HepG2 (cell line): ENCODE results near the gene PDSS2. TPM values are rescaled to one million over a fixed set of nuclear protein-coding genes. Genes with fewer than 3 reads are reported as not detected.

Experiments
- ATAC-seq: fragments of 200-7000 bp; cut with Tn5 transposase; 3 replicates; pipeline ENCODE4 v1.9.1; 2020; ENCODE audit warnings: mild to moderate bottlenecking, moderate library complexity
- BruUV-seq: library from RNA; stranded (reverse); fragments of 400-500 nt; replicated peaks from 2 replicates; lab custom pipeline; 2021; lab: Mats Ljungman, UMichigan
- CTCF ChIA-PET: fragments of 300-600 bp; formaldehyde crosslinking; extraction: SDS; loops from one replicate; lab custom pipeline; 2021; ENCODE audit warnings: low total read pairs, inconsistent platforms, low intra/inter-chr PET ratio; lab: Yijun Ruan, JAX
- POLR2A ChIA-PET: fragments of 350-600 bp; sonication (Branson Sonifier 250); formaldehyde crosslinking; loops from one replicate; lab custom pipeline; 2020; ENCODE audit warnings: antibody characterized with exemption, inconsistent platforms; lab: Yijun Ruan, JAX
- DNase-seq: peaks from one replicate; pipeline ENCODE4 v3.0.0-alpha.2; 2015; ENCODE audit warnings: low spot score
- FAIRE-seq: peaks from 3 replicates; lab custom pipeline; 2011; peaks lifted over from hg19 to GRCh38; lab: Jason Lieb, UNC
- H2AFZ ChIP-seq: one replicate; pipeline ENCODE4 v1.6.1; 2011; ENCODE audit warnings: low read length, inconsistent platforms
- H3K27ac ChIP-seq: fragments of 300-600 bp; 3 replicates; pipeline ENCODE4 v1.8.0; 2011; ENCODE audit warnings: mixed run types, mild to moderate bottlenecking, mixed read lengths, low read length, inconsistent platforms; ENCODE audit not compliant: insufficient read depth; ENCODE audit errors: extremely low read length
- H3K27me3 ChIP-seq, 2 experiments: fragments of 200-600 bp in 1 of 2; 2 replicates in 1 of 2; 3 replicates in 1 of 2; pipeline versions ENCODE4 v1.6.0 to v1.8.0; 2011; ENCODE audit warnings: low read length in 2 of 2, mild to moderate bottlenecking in 2 of 2, moderate library complexity in 2 of 2, inconsistent platforms in 1 of 2; ENCODE audit not compliant: insufficient read depth in 2 of 2, control insufficient read depth in 1 of 2
- H3K36me3 ChIP-seq, 2 experiments: fragments of 200-600 bp in 1 of 2; replicated peaks in 1 of 2; 2 replicates in 1 of 2; 3 replicates in 1 of 2; pipeline versions ENCODE4 v1.5.1 to v1.8.0; 2011; ENCODE audit warnings: low read length in 2 of 2, inconsistent platforms in 1 of 2; ENCODE audit not compliant: insufficient read depth in 2 of 2, control insufficient read depth in 1 of 2
- H3K4me1 ChIP-seq: 2 replicates; pipeline ENCODE4 v1.5.1; 2012; ENCODE audit warnings: low read length, inconsistent platforms; ENCODE audit not compliant: insufficient read depth
- H3K4me2 ChIP-seq: 2 replicates; pipeline ENCODE4 v1.6.0; 2011; ENCODE audit warnings: low read depth, low read length, inconsistent platforms
- H3K4me3 ChIP-seq, 3 experiments: fragments of 200-600 bp in 1 of 3; sonication (generic), shearing (Covaris generic) in 1 of 3; replicated peaks in 1 of 3; 2 replicates each; pipeline ENCODE4 v1.5.1; 2011 to 2016; ENCODE audit warnings: low read length in 3 of 3, inconsistent platforms in 2 of 3, low read depth in 2 of 3, mild to moderate bottlenecking in 2 of 3, control low read depth in 1 of 3, mixed read lengths in 1 of 3; ENCODE audit not compliant: insufficient read depth in 1 of 3
- H3K79me2 ChIP-seq: one replicate; pipeline ENCODE4 v1.6.1; 2011; ENCODE audit warnings: low read length, inconsistent platforms; ENCODE audit not compliant: insufficient read depth
- H3K9ac ChIP-seq: 2 replicates; pipeline ENCODE4 v1.6.0; 2011; ENCODE audit warnings: mild to moderate bottlenecking, low read depth, low read length, inconsistent platforms; ENCODE audit not compliant: insufficient read depth
- H3K9me3 ChIP-seq: 2 replicates; pipeline ENCODE4 v1.5.1; 2012; ENCODE audit warnings: mild to moderate bottlenecking, low read length
- H4K20me1 ChIP-seq: 2 replicates; pipeline ENCODE4 v1.6.0; 2011; ENCODE audit warnings: inconsistent platforms, mild to moderate bottlenecking, low read length, moderate library complexity; ENCODE audit not compliant: insufficient read depth
- CREM ChIP-seq, 2 experiments: sonication (generic) in 1 of 2; formaldehyde crosslinking in 1 of 2; IDR thresholded peaks; 2 replicates each; pipeline versions ENCODE4 v1.4.0 to v1.6.1; 2016 to 2020; ENCODE audit warnings: antibody characterized with exemption in 1 of 2, mild to moderate bottlenecking in 1 of 2, missing genetic modification reagents in 1 of 2
- KIAA2018 ChIP-seq: sonication (generic); formaldehyde crosslinking; IDR thresholded peaks from 2 replicates; pipeline ENCODE4 v1.5.0; 2020; ENCODE audit warnings: mild to moderate bottlenecking, missing genetic modification reagents, borderline replicate concordance
- MXD3 ChIP-seq: IDR thresholded peaks from 2 replicates; pipeline ENCODE4 v1.6.1; 2016; ENCODE audit warnings: mild to moderate bottlenecking, missing biosample characterization, missing genetic modification reagents
- SCMH1 ChIP-seq: sonication (generic); formaldehyde crosslinking; IDR thresholded peaks from 2 replicates; pipeline ENCODE4 v1.9.0; 2021; ENCODE audit warnings: missing genetic modification reagents, mild to moderate bottlenecking, borderline replicate concordance
- ZC3H4 ChIP-seq: sonication (generic); formaldehyde crosslinking; IDR thresholded peaks from 2 replicates; pipeline ENCODE4 v1.4.0; 2020; ENCODE audit warnings: missing genetic modification reagents, borderline replicate concordance
- ZNF746 ChIP-seq: sonication (generic); formaldehyde crosslinking; IDR thresholded peaks from 2 replicates; pipeline ENCODE4 v1.8.0; 2022; ENCODE audit warnings: mild to moderate bottlenecking, missing genetic modification reagents
- WGBS: methylation state at CpG from one replicate; pipeline ENCODE4 v1.1.6; 2017; ENCODE audit warnings: low lambda C conversion rate; 5-methylcytosine and 5-hydroxymethylcytosine counted together
- in situ Hi-C: cut with HindIII; loops from 2 replicates; pipeline ENCODE4 v1.10.0; 2017; ENCODE audit warnings: low pct_unique_long_range_greater_than_20kb; ENCODE audit not compliant: extremely low pct_ligation_motif_present
- intact Hi-C: fragments of 100-400 bp; cut with micrococcal nuclease; formaldehyde crosslinking; loops from one replicate; pipeline ENCODE4 v1.10.0; 2022; ENCODE audit not compliant: unreplicated experiment
- polyA plus RNA-seq, 8 experiments: library from polyadenylated mRNA; depleted of rRNA in 3 of 8; stranded (reverse) in 7 of 8; unstranded in 1 of 8; fragments of >200 nt; fragmentation: Illumina TruSeq in 4 of 8; extraction: Trizol in 4 of 8; gene quantifications; 2 replicates each; pipeline versions ENCODE4 v1.2.1 to v1.2.3, GENCODE V29; 2011 to 2016; ENCODE audit warnings: low read depth in 4 of 8, missing spikeins in 1 of 8, mixed read lengths in 1 of 8; ENCODE audit not compliant: insufficient read depth in 1 of 8
- total RNA-seq, 5 experiments: library from RNA; depleted of rRNA; stranded (reverse); fragments of >200 nt; fragmentation: Illumina TruSeq; extraction: Trizol; gene quantifications; 2 replicates each; pipeline ENCODE4 v1.2.3, GENCODE V29; 2016; ENCODE audit warnings: low read depth in 1 of 5

PDSS2 gene
- total and polyA plus RNA-seq, 2 of the 13 experiments (the other 11 are each of a cell fraction or from before 2014, with no cell fraction given) = 16.2 to 17.0 TPM

- H3K4me3 ChIP-seq = no peak overlapping the region
- no peak overlapping the region for H3K4me2 ChIP-seq
- FAIRE-seq (no peak), ATAC-seq (no peak), DNase-seq (no peak)
- no peak overlapping the region for H2AFZ ChIP-seq
- no peaks in the 10 kb centered on the region for H3K27me3 ChIP-seq
- no peaks in the 10 kb centered on the region; the same call in 1 of the 2 replicates for H3K4me1 ChIP-seq
- no peaks in the 10 kb centered on the region for H3K79me2 ChIP-seq
- no peaks in the 10 kb centered on the region for H3K9me3 ChIP-seq
- ChIA-PET POLR2A (no interaction called here), CTCF (no interaction called here)
- H3K9ac ChIP-seq = no peak overlapping the region
- TF ChIP-seq SCMH1 (CRISPR knock-in tag) = no peak
- no peaks in the 10 kb centered on the region for H3K36me3 ChIP-seq
- 95% methylated on average over 4 of the region's 4 CpGs for WGBS
- no TSS peak for BruUV-seq
- no peak overlapping the region for H3K27ac ChIP-seq
- intact Hi-C loops (no loop called here), in situ Hi-C loops (no loop called here)
- H4K20me1 ChIP-seq = no peaks in the 10 kb centered on the region
Observed at GRCh38 chr6:107293350-107293749, 166.0 kb downstream of the PDSS2 start.

GRCh38 chr6:107292715-107293271 is 166.6 kb downstream of the PDSS2 start:
- Histone ChIP-seq H3K27me3 (no peaks in the 10 kb centered on the region), H3K9ac (no peak overlapping the region), H4K20me1 (no peaks in the 10 kb centered on the region), H3K4me1 (no peaks in the 10 kb centered on the region; the same call in 1 of the 2 replicates), H3K36me3 (no peaks in the 10 kb centered on the region), H3K9me3 (no peaks in the 10 kb centered on the region), H3K27ac (no peak overlapping the region), H2AFZ (no peak overlapping the region), H3K4me2 (no peak overlapping the region), H3K4me3 (no peak overlapping the region), H3K79me2 (no peaks in the 10 kb centered on the region)
- ATAC-seq (no peak), DNase-seq (no peak), FAIRE-seq (no peak)
- in situ Hi-C loops = no loop called here
- 93% methylated on average over 6 of the region's 6 CpGs for WGBS
- intact Hi-C loops = no loop called here
- BruUV-seq = no TSS peak
- ChIA-PET CTCF (no interaction called here), POLR2A (no interaction called here)
- TF ChIP-seq MXD3 = no peak
- TF ChIP-seq ZNF746 (CRISPR knock-in tag) = no peak
- TF ChIP-seq ZC3H4 = no peak
- TF ChIP-seq CREM (IDR thresholded peaks at IDR 0.05) = no peak
- no peak for TF ChIP-seq CREM (CRISPR knock-in tag; IDR thresholded peaks at IDR 0.05)
- no peak for TF ChIP-seq KIAA2018 (CRISPR knock-in tag)
